Stimulated activated CD4-positive, alpha-beta T cell treated with anti-CD3 and anti-CD28 coated beads, Interleukin-2, amount 100 ng/mL, for 4 hours (primary cell): ENCODE measurements around the gene STX3.
"Not testable (repeated sequence)": the region's sequence is repeated elsewhere in the genome, so short reads cannot be mapped to it uniquely, and the experiment has no call there.

Source experiments
- DNase-seq: peaks from one replicate; pipeline ENCODE4 v3.0.0-alpha.2; 2020; ENCODE audit warnings: low read depth

The STX3 gene

GRCh38 chr11:59842316-59842715, 87.1 kb downstream of the STX3 start:
- no peak for DNase-seq

- no peak for DNase-seq
Observed at GRCh38 chr11:59845399-59845798, 90.2 kb downstream of the STX3 start, which contains the start of gene CBLIF. Gene CBLIF, minus strand, starts transcription at chr11:59845499. Its CDS starts 46 bp downstream, at chr11:59845453.

GRCh38 chr11:59846556-59846955, 91.4 kb downstream of the STX3 start:
- DNase-seq: no peak

GRCh38 chr11:59847626-59848025, 92.5 kb downstream of the STX3 start:
- DNase-seq: no peak

GRCh38 chr11:59848439-59848838, 93.3 kb downstream of the STX3 start:
- DNase-seq: not testable (repeated sequence)

GRCh38 chr11:59849129-59849528, 94.0 kb downstream of the STX3 start:
- DNase-seq: no peak

- DNase-seq: not testable (repeated sequence)
Observed at GRCh38 chr11:59849551-59849950, 94.4 kb downstream of the STX3 start.

- not testable (repeated sequence) for DNase-seq
Observed at GRCh38 chr11:59851416-59851815, 96.2 kb downstream of the STX3 start.

GRCh38 chr11:59854871-59855270, 99.7 kb downstream of the STX3 start:
- DNase-seq: no peak
